T-cell (primary cell): ENCODE measurements around the gene ZNF664. TPM values are rescaled to one million over a fixed set of nuclear protein-coding genes. Genes with fewer than 3 reads are reported as not detected.

Source experiments
- ATAC-seq, 4 experiments: fragments of 200-7000 bp in 3 of 4; fragments of 150-1000 bp in 1 of 4; cut with Tn5 transposase; replicated peaks in 1 of 4; 1 replicate in 3 of 4; 2 replicates in 1 of 4; pipeline ENCODE4 v1.10.0; 2021; ENCODE audit warnings: moderate library complexity in 3 of 4, mild to moderate bottlenecking in 2 of 4, moderate number of reproducible peaks in 1 of 4
- CTCF ChIA-PET, 2 donors: fragments of 300-600 bp; sonication (Branson Sonifier 250); formaldehyde crosslinking; loops; one replicate each; lab custom pipeline; 2022; ENCODE audit warnings: antibody characterized with exemption in 2 of 2; lab: Charles Lee
- POLR2A ChIA-PET, 2 donors: fragments of 300-600 bp; sonication (Branson Sonifier 250); formaldehyde crosslinking; loops; one replicate each; lab custom pipeline; 2022; ENCODE audit warnings: antibody characterized with exemption in 2 of 2; lab: Charles Lee
- DNase-seq, 35 experiments: peaks; one replicate each; pipeline versions ENCODE4 v3.0.0 to v3.0.0-alpha.2; 2013 to 2023
- H3K27ac ChIP-seq: one replicate; pipeline ENCODE4 v1.5.1; 2013; ENCODE audit warnings: low read length
- H3K27me3 ChIP-seq, 2 experiments: replicated peaks in 1 of 2; 1 replicate in 1 of 2; 2 replicates in 1 of 2; pipeline versions ENCODE4 v1.6.1 to v1.7.0; 2013; ENCODE audit warnings: low read length in 1 of 2, mixed read lengths in 1 of 2; ENCODE audit not compliant: control insufficient read depth in 2 of 2, insufficient read depth in 2 of 2; ENCODE audit errors: extremely low read depth in 1 of 2
- H3K36me3 ChIP-seq, 2 donors: 1 replicate in 1 of 2; 2 replicates in 1 of 2; pipeline versions ENCODE4 v1.6.1 to v1.7.0; 2013; ENCODE audit warnings: low read length in 1 of 2; ENCODE audit not compliant: control insufficient read depth in 2 of 2, insufficient read depth in 1 of 2; ENCODE audit errors: extremely low read depth in 1 of 2
- H3K4me1 ChIP-seq, 2 experiments: 1 replicate in 1 of 2; 2 replicates in 1 of 2; pipeline versions ENCODE4 v1.6.1 to v1.7.0; 2013; ENCODE audit warnings: low read length in 2 of 2, mixed read lengths in 1 of 2; ENCODE audit not compliant: insufficient read depth in 2 of 2, control insufficient read depth in 1 of 2; ENCODE audit errors: extremely low read depth in 1 of 2
- H3K4me3 ChIP-seq, 2 donors: 1 replicate in 1 of 2; 2 replicates in 1 of 2; pipeline versions ENCODE4 v1.5.1 to v1.7.0; 2013; ENCODE audit warnings: mild to moderate bottlenecking in 2 of 2, low read length in 1 of 2, moderate library complexity in 1 of 2; ENCODE audit not compliant: control insufficient read depth in 1 of 2; ENCODE audit errors: extremely low read depth in 1 of 2
- H3K9me3 ChIP-seq: 2 replicates; pipeline ENCODE4 v1.7.0; 2013
- H3K27ac Mint-ChIP-seq, 2 donors: one replicate each; pipeline ENCODE4 v1.8.0; 2020 to 2021; ENCODE audit warnings: mild to moderate bottlenecking in 2 of 2, mixed read lengths in 2 of 2
- H3K27me3 Mint-ChIP-seq, 2 donors: one replicate each; pipeline ENCODE4 v1.8.0; 2021 to 2022; ENCODE audit warnings: mixed read lengths in 2 of 2
- H3K36me3 Mint-ChIP-seq: one replicate; pipeline ENCODE4 v1.8.0; 2021; ENCODE audit warnings: mixed read lengths
- H3K4me1 Mint-ChIP-seq, 3 donors: one replicate each; pipeline ENCODE4 v1.8.0; 2020 to 2022; ENCODE audit warnings: mixed read lengths in 3 of 3, mild to moderate bottlenecking in 1 of 3
- H3K4me3 Mint-ChIP-seq, 3 donors: one replicate each; pipeline ENCODE4 v1.8.0; 2020 to 2022; ENCODE audit warnings: mild to moderate bottlenecking in 3 of 3, mixed read lengths in 3 of 3, moderate library complexity in 3 of 3
- H3K9me3 Mint-ChIP-seq, 3 donors: one replicate each; pipeline ENCODE4 v1.8.0; 2020 to 2022; ENCODE audit warnings: mixed read lengths in 3 of 3
- WGBS: methylation state at CpG from one replicate; pipeline ENCODE4 v1.1.5; 2013; ENCODE audit warnings: missing lambda C conversion rate; ENCODE audit not compliant: insufficient coverage; 5-methylcytosine and 5-hydroxymethylcytosine counted together
- total RNA-seq, 35 experiments: library from RNA in 6 of 35; stranded (reverse) in 6 of 35; fragments of 120-200 nt in 1 of 35; gene quantifications; one replicate each; pipeline versions ENCODE4 v1.2.1 to v1.2.4 and lab custom pipeline; 2013 to 2026

The ZNF664 gene
- total RNA-seq, 5 donors from 2014 or later (not counting 1 experiment from before 2014, with no cell fraction given) = 30.6 to 58.2 (median 56.1) TPM

DNA sequence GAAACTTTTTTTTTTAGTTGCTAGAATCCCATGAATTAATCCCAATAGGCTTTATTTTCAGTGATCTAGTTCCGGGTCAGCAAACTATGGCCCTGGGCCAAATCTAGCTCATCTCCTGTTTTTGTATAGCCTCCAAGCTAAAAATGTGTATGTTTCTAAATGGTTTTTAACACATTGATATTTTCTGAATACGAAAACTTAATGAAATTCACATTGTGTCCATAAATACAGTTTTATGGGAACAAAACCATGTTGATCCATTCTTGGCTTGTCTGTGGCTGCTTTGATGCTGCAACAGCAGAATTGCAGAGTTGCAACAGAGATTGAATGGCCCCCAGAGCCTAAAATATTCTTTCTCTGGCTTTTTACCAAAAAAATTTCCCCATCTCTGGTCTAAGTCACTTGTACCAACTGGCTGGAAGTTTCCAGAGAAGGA is 47.5 kb downstream of the ZNF664 start:
- Mint-ChIP-seq H3K27ac (peak overlapping the region in 1 of 2 donors; percentile 59), H3K4me1 (peaks cover 0 to 4% (median 2%) of the 10 kb centered on the region in 3 donors), H3K9me3 (no peaks in the 10 kb centered on the region), H3K27me3 (no peaks in the 10 kb centered on the region), H3K36me3 (no peaks in the 10 kb centered on the region), H3K4me3 (no peak overlapping the region)
- no peaks in the 10 kb centered on the region for H3K9me3 ChIP-seq
- CTCF ChIA-PET = interaction anchor here in 1 of 2 donors (0.9 kb wide), 1 partner anchor 116 kb away, joined by 3 read pairs; no protein-coding TSS in a partner anchor
- ATAC-seq (no peak), DNase-seq (no peak)
- no peak overlapping the region for H3K27ac ChIP-seq
- H3K36me3 ChIP-seq = no peaks in the 10 kb centered on the region
- no CpG with 5 or more reads among the region's 2 CpGs for WGBS
- POLR2A ChIA-PET = no interaction called here
- H3K4me1 ChIP-seq = no peaks in the 10 kb centered on the region
- H3K27me3 ChIP-seq = no peaks in the 10 kb centered on the region
- H3K4me3 ChIP-seq = no peak overlapping the region

DNA sequence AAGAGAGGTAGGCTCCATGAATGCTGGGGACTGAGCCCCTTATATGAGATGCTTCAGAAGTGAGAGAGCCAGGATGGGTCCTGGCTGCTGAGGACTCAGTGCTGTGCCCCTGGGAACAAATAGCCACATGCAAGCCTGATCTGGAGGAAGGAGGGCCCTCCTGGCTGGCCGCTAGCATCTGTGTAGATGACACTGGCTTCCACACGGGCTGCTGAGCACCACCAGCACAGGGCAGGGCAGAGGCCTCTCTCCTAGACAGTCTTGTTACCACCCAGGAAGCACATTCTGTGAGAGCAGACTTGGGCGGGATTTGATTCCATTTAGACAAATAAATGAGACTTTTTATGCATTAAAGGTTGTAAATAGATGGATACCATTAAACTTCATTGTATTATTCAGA is 48.0 kb downstream of the ZNF664 start:
- Mint-ChIP-seq H3K4me3 (no peak overlapping the region), H3K27ac (peak overlapping the region in 1 of 2 donors; percentile 59), H3K4me1 (peaks cover 0 to 4% (median 2%) of the 10 kb centered on the region in 3 donors), H3K27me3 (no peaks in the 10 kb centered on the region), H3K36me3 (no peaks in the 10 kb centered on the region), H3K9me3 (no peaks in the 10 kb centered on the region)
- Histone ChIP-seq H3K4me3 (no peak overlapping the region), H3K9me3 (no peaks in the 10 kb centered on the region), H3K27ac (no peak overlapping the region), H3K4me1 (no peaks in the 10 kb centered on the region), H3K27me3 (no peaks in the 10 kb centered on the region), H3K36me3 (no peaks in the 10 kb centered on the region)
- ATAC-seq (no peak), DNase-seq (no peak)
- ChIA-PET CTCF (no interaction called here), POLR2A (no interaction called here)
- WGBS = no CpG with 5 or more reads among the region's 3 CpGs

DNA sequence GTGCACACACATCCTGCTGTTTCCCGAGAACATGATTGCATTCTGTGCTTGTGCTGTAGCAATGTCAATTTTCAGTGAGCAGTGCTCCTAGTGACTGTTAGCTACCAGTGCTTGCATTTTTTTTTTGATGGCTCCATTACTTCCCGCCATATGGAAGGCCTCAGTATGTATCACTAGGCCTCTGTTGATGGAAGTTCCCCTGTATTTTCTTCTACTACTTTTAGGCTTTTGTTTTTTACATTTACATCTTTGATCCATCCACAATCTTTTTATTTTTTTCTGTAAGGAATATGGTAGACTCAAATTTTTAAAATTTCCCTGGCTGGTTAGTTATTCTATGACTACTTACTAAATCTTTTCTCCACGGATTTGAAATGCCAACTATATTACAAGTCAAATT is 49.1 kb downstream of the ZNF664 start:
- no peaks in the 10 kb centered on the region for H3K4me1 ChIP-seq
- CTCF ChIA-PET = interaction anchor here in 1 of 2 donors (0.6 kb wide), 1 partner anchor 13 kb away, joined by 5 read pairs; no protein-coding TSS in a partner anchor
- H3K4me3 Mint-ChIP-seq = no peak overlapping the region
- POLR2A ChIA-PET = no interaction called here
- H3K27me3 Mint-ChIP-seq = no peaks in the 10 kb centered on the region
- no peak overlapping the region for H3K27ac ChIP-seq
- H3K36me3 Mint-ChIP-seq = no peaks in the 10 kb centered on the region
- H3K9me3 ChIP-seq = no peaks in the 10 kb centered on the region
- H3K27me3 ChIP-seq = no peaks in the 10 kb centered on the region
- H3K4me1 Mint-ChIP-seq = peaks cover 0 to 4% (median 2%) of the 10 kb centered on the region in 3 donors
- no peak overlapping the region for H3K4me3 ChIP-seq
- no peaks in the 10 kb centered on the region for H3K9me3 Mint-ChIP-seq
- H3K36me3 ChIP-seq = no peaks in the 10 kb centered on the region
- no peak overlapping the region for H3K27ac Mint-ChIP-seq
- DNase-seq = no peak
- ATAC-seq = no peak
- WGBS = 70% methylated on average over 1 of the region's 3 CpGs

DNA sequence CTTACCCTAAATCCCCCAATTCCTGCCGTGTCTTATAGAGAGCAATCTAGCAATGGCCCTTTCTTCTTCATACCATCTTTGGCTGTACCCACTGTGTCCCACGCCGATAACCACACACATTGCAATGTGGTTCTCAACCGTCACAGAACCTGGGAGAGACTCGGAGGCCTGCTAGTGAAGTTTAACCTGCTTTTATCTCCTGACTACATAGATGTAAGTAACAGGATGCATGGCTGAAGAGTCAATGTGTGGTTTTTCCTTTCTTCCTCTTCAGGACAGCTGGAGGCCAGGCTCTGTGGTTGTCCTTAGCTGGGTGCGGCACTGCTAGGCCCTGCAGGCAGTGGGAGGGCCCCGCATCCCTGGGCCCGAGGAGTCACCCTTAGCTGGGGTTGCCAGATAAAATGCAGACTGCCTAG is 51.3 kb downstream of the ZNF664 start:
- Mint-ChIP-seq H3K9me3 (no peaks in the 10 kb centered on the region), H3K4me1 (peaks cover 0 to 9% (median 2%) of the 10 kb centered on the region in 3 donors), H3K27me3 (no peaks in the 10 kb centered on the region), H3K36me3 (no peaks in the 10 kb centered on the region), H3K4me3 (no peak overlapping the region), H3K27ac (no peak overlapping the region)
- H3K36me3 ChIP-seq = no peaks in the 10 kb centered on the region
- DNase-seq (no peak), ATAC-seq (no peak)
- H3K4me1 ChIP-seq = no peaks in the 10 kb centered on the region
- no peak overlapping the region for H3K27ac ChIP-seq
- POLR2A ChIA-PET = no interaction called here
- no peak overlapping the region for H3K4me3 ChIP-seq
- CTCF ChIA-PET = no interaction called here
- H3K27me3 ChIP-seq = peaks cover 0 to 4% of the 10 kb centered on the region in 2 experiments
- WGBS = 47% methylated on average over 5 of the region's 8 CpGs
- no peaks in the 10 kb centered on the region for H3K9me3 ChIP-seq

DNA sequence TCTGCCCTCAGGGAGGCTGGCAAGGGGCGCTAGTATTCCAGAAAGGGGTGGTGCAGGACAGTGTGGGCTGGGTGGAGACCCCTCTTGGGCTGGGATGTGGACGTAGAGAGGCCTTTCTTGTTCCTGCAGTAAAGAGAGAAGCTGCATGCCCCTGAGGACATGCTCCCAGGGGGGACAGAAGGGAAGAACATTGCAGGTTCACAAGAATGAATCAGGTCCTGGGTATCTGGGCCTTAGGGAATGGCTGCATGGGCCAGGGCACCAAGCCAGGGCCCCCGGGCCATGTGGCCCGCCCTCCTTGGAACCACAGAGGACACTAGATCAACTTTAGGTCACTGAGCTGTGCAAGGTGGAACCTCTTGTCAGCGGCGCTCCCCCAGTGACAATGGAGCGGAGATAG is 51.8 kb downstream of the ZNF664 start:
- no peaks in the 10 kb centered on the region for H3K27me3 Mint-ChIP-seq
- ATAC-seq (no peak), DNase-seq (no peak)
- peaks cover 0 to 4% of the 10 kb centered on the region in 2 experiments for H3K27me3 ChIP-seq
- 84% methylated on average over 7 of the region's 7 CpGs for WGBS
- no peaks in the 10 kb centered on the region for H3K9me3 Mint-ChIP-seq
- no peak overlapping the region for H3K27ac Mint-ChIP-seq
- H3K4me1 ChIP-seq = no peaks in the 10 kb centered on the region
- no peak overlapping the region for H3K4me3 Mint-ChIP-seq
- H3K9me3 ChIP-seq = no peaks in the 10 kb centered on the region
- ChIA-PET POLR2A (interaction anchor here in 1 of 2 donors (0.6 kb wide), 1 partner anchor 422 kb away, joined by 3 read pairs; no protein-coding TSS in a partner anchor), CTCF (interaction anchor here in 1 of 2 donors (0.6 kb wide), 1 partner anchor 550 kb away, joined by 3 read pairs; no protein-coding TSS in a partner anchor)
- no peaks in the 10 kb centered on the region for H3K36me3 ChIP-seq
- no peak overlapping the region for H3K27ac ChIP-seq
- no peak overlapping the region for H3K4me3 ChIP-seq
- H3K36me3 Mint-ChIP-seq = no peaks in the 10 kb centered on the region
- peaks cover 0 to 9% (median 2%) of the 10 kb centered on the region in 3 donors for H3K4me1 Mint-ChIP-seq

DNA sequence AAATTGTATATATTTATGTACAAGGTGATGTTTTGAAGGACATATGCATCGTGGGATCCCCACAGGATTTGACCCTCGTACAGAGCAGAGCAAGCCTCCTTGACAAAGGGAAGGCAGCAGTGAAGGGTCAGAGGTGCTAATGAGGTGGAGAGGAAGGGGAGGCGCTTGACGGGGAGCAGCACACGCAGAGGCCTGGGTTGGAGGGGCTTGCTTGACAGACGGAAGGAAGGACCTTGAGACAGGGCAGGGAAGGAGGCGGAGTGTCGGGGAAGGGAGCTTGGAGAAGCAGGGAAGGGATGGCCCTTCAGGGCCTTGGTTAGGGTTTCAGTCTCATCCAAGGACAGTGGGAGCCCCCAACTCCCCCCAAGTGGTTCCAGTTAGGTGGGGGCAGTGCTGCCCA is 52.6 kb downstream of the ZNF664 start:
- ATAC-seq = no peak
- no peaks in the 10 kb centered on the region for H3K9me3 ChIP-seq
- no peaks in the 10 kb centered on the region for H3K27me3 Mint-ChIP-seq
- H3K27ac ChIP-seq = no peak overlapping the region
- peaks cover 0 to 4% of the 10 kb centered on the region in 2 experiments for H3K27me3 ChIP-seq
- 93% methylated on average over 8 of the region's 8 CpGs for WGBS
- no peaks in the 10 kb centered on the region for H3K4me1 ChIP-seq
- H3K9me3 Mint-ChIP-seq = no peaks in the 10 kb centered on the region
- no peak for DNase-seq
- peaks cover 0 to 9% (median 2%) of the 10 kb centered on the region in 3 donors for H3K4me1 Mint-ChIP-seq
- H3K4me3 Mint-ChIP-seq = no peak overlapping the region
- H3K36me3 ChIP-seq = no peaks in the 10 kb centered on the region
- H3K4me3 ChIP-seq = no peak overlapping the region
- H3K27ac Mint-ChIP-seq = no peak overlapping the region
- ChIA-PET CTCF (no interaction called here), POLR2A (interaction anchor here in 1 of 2 donors (0.6 kb wide), 1 partner anchor 422 kb away, joined by 3 read pairs; no protein-coding TSS in a partner anchor)
- no peaks in the 10 kb centered on the region for H3K36me3 Mint-ChIP-seq
